Liver (tissue), 3 donors: Measurements from ENCODE around the gene PGLYRP2.

Experiments used
- FOXA1 ChIP-seq: IDR thresholded peaks from 2 replicates; pipeline ENCODE4 v1.6.1; 2016; ENCODE audit warnings: antibody characterized with exemption
- RAD21 ChIP-seq, 2 donors: IDR thresholded peaks; 2 replicates each; pipeline ENCODE4 v1.6.1; 2016; ENCODE audit warnings: antibody characterized with exemption in 2 of 2, mild to moderate bottlenecking in 2 of 2
- RXRA ChIP-seq, 2 donors: IDR thresholded peaks; 2 replicates each; pipeline ENCODE4 v1.6.1; 2017 to 2018; ENCODE audit warnings: antibody characterized with exemption in 2 of 2, mild to moderate bottlenecking in 1 of 2
- TAF1 ChIP-seq: conservative IDR thresholded peaks from 2 replicates; pipeline ENCODE4 v1.6.1; 2016; ENCODE audit warnings: antibody characterized with exemption, mild to moderate bottlenecking
- YY1 ChIP-seq: IDR thresholded peaks from 2 replicates; pipeline ENCODE4 v1.6.1; 2016; ENCODE audit warnings: antibody characterized with exemption, mild to moderate bottlenecking
- TF ChIP-seq, protein P1 (sequence below): fragments of 150-350 bp; IDR thresholded peaks from 2 replicates; pipeline ENCODE4 v1.5.1; 2017; ENCODE audit warnings: improper control_type of control experiment, low read depth, low read length; ENCODE audit not compliant: missing input control
- TF ChIP-seq, protein P2 (sequence below): IDR thresholded peaks from 2 replicates; pipeline ENCODE4 v1.6.1; 2016; ENCODE audit warnings: antibody characterized with exemption
- TF ChIP-seq, protein P3 (sequence below): IDR thresholded peaks from 2 replicates; pipeline ENCODE4 v1.6.1; 2016; ENCODE audit warnings: antibody characterized with exemption
- TF ChIP-seq, protein P4 (sequence below): IDR thresholded peaks from 2 replicates; pipeline ENCODE4 v1.6.1; 2016; ENCODE audit warnings: antibody characterized with exemption, mild to moderate bottlenecking
- donor health status: healthy.
- donor health status: healthy.

DNA sequence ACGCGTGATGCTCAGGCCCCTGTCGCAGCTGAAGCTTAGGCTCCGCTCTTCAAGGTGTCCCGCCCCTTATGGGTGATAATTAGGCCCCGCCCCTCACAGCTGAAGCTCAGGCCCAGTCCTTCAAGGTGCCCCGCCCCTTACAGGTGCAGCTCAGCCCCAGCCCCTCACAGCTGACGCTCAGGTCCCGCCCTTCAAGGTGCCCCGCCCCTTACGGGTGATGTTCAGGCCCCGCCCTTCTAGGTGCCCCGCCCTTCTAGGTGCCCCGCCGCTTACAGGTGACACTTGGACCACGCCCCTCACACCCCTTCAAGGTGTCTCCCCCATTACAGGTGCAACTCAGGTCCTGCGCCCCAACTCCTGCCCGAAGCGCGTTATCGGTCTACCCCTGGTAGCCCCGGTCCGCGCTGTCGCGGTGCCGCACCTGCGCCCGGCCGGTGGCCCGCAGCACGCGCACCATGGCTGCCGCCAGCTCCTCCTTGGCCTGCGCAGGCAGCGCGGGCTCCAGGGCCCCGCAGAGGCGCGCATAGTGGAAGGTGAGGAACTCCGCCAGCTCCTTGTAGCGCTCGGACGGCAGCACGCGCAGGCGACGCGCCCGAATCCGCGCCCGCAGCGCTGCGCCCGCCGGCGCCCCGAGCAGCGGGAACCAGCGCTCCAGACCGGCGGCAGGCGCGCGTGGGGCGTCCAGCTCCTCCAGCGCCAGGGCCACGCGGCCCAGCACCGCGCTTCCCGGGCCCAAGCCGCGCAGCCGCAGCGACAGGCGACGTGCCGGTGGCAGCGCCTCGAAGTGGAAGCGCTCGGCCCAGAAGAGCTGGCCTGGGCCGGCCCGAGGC, 22.2 kb downstream of the PGLYRP2 start:
- TF ChIP-seq, protein P1, sequence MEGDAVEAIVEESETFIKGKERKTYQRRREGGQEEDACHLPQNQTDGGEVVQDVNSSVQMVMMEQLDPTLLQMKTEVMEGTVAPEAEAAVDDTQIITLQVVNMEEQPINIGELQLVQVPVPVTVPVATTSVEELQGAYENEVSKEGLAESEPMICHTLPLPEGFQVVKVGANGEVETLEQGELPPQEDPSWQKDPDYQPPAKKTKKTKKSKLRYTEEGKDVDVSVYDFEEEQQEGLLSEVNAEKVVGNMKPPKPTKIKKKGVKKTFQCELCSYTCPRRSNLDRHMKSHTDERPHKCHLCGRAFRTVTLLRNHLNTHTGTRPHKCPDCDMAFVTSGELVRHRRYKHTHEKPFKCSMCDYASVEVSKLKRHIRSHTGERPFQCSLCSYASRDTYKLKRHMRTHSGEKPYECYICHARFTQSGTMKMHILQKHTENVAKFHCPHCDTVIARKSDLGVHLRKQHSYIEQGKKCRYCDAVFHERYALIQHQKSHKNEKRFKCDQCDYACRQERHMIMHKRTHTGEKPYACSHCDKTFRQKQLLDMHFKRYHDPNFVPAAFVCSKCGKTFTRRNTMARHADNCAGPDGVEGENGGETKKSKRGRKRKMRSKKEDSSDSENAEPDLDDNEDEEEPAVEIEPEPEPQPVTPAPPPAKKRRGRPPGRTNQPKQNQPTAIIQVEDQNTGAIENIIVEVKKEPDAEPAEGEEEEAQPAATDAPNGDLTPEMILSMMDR: no peak
- TF ChIP-seq, protein P2, sequence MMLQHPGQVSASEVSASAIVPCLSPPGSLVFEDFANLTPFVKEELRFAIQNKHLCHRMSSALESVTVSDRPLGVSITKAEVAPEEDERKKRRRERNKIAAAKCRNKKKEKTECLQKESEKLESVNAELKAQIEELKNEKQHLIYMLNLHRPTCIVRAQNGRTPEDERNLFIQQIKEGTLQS: no peak
- TF ChIP-seq, protein P3, sequence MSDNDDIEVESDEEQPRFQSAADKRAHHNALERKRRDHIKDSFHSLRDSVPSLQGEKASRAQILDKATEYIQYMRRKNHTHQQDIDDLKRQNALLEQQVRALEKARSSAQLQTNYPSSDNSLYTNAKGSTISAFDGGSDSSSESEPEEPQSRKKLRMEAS: no peak
- TF ChIP-seq FOXA1: no peak
- TF ChIP-seq TAF1: no peak
- no peak for TF ChIP-seq YY1
- no peak for TF ChIP-seq RXRA (IDR thresholded peaks at IDR 0.05)
- TF ChIP-seq, protein P4, sequence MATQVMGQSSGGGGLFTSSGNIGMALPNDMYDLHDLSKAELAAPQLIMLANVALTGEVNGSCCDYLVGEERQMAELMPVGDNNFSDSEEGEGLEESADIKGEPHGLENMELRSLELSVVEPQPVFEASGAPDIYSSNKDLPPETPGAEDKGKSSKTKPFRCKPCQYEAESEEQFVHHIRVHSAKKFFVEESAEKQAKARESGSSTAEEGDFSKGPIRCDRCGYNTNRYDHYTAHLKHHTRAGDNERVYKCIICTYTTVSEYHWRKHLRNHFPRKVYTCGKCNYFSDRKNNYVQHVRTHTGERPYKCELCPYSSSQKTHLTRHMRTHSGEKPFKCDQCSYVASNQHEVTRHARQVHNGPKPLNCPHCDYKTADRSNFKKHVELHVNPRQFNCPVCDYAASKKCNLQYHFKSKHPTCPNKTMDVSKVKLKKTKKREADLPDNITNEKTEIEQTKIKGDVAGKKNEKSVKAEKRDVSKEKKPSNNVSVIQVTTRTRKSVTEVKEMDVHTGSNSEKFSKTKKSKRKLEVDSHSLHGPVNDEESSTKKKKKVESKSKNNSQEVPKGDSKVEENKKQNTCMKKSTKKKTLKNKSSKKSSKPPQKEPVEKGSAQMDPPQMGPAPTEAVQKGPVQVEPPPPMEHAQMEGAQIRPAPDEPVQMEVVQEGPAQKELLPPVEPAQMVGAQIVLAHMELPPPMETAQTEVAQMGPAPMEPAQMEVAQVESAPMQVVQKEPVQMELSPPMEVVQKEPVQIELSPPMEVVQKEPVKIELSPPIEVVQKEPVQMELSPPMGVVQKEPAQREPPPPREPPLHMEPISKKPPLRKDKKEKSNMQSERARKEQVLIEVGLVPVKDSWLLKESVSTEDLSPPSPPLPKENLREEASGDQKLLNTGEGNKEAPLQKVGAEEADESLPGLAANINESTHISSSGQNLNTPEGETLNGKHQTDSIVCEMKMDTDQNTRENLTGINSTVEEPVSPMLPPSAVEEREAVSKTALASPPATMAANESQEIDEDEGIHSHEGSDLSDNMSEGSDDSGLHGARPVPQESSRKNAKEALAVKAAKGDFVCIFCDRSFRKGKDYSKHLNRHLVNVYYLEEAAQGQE: no peak
- no peak for TF ChIP-seq RAD21 (IDR thresholded peaks at IDR 0.05)
